ENCODE data around the gene FRMD4B.

The FRMD4B gene

DNA sequence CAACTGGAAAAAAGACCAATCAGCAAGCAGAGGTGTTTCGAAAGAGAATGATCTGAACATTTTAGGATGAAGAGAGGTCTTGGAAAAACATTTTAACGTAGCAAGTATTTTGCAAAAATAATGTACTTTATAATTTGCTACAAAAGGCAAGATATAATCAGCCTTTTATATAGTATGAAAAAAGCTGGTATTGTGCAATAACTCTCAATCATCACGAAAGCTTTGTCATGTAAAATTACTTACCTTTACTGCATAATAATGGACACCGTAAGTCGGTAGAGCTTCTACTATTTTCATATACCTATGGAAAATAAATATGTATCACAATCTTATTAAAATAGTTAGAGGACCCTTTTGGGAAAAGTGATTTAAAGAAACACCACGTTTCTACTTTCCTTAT, 167.8 kb downstream of the FRMD4B start:
- no peak for TF ChIP-seq CTCF (IDR thresholded peaks at IDR 0.05; ENCODE audit: borderline replicate concordance, insufficient read depth, low read depth, low read length)
- H3K4me3 ChIP-seq (ENCODE audit: low read depth, low read length) = no peak overlapping the region

- TF ChIP-seq CTCF (IDR thresholded peaks at IDR 0.05; ENCODE audit: borderline replicate concordance, insufficient read depth, low read depth, low read length) = no peak
- H3K4me3 ChIP-seq (ENCODE audit: low read depth, low read length) = no peak overlapping the region
These were observed 168.9 kb downstream of the FRMD4B start for GRCh38 chr3:69216981-69217380.

- H3K4me3 ChIP-seq (ENCODE audit: low read depth, low read length) = no peak overlapping the region
- TF ChIP-seq CTCF (IDR thresholded peaks at IDR 0.05; ENCODE audit: borderline replicate concordance, insufficient read depth, low read depth, low read length) = no peak
These were observed 171.6 kb downstream of the FRMD4B start for GRCh38 chr3:69214241-69214640.

- TF ChIP-seq CTCF (IDR thresholded peaks at IDR 0.05; ENCODE audit: borderline replicate concordance, insufficient read depth, low read depth, low read length) = no peak
- no peak overlapping the region for H3K4me3 ChIP-seq (ENCODE audit: low read depth, low read length)
These were observed 173.3 kb downstream of the FRMD4B start for GRCh38 chr3:69212411-69213160.

GRCh38 chr3:69210068-69210730, 175.7 kb downstream of the FRMD4B start:
- H3K4me3 ChIP-seq (ENCODE audit: low read depth, low read length) = no peak overlapping the region
- no peak for TF ChIP-seq CTCF (IDR thresholded peaks at IDR 0.05; ENCODE audit: borderline replicate concordance, insufficient read depth, low read depth, low read length)

GRCh38 chr3:69209413-69209812, 176.5 kb downstream of the FRMD4B start:
- H3K4me3 ChIP-seq (ENCODE audit: low read depth, low read length) = no peak overlapping the region
- no peak for TF ChIP-seq CTCF (IDR thresholded peaks at IDR 0.05; ENCODE audit: borderline replicate concordance, insufficient read depth, low read depth, low read length)

- no peak overlapping the region for H3K4me3 ChIP-seq (ENCODE audit: low read depth, low read length)
- no peak for TF ChIP-seq CTCF (IDR thresholded peaks at IDR 0.05; ENCODE audit: borderline replicate concordance, insufficient read depth, low read depth, low read length)
These were observed 178.9 kb downstream of the FRMD4B start for GRCh38 chr3:69207031-69207430.

Data from GM12875 (cell line).